GM23248 (cell line): Measurements from ENCODE around the gene CCNG1.

ENCODE experiments used
- EZH2 ChIP-seq: fragments of 200-600 bp; sonication (generic); IDR thresholded peaks from 2 replicates; pipeline ENCODE4 v1.6.1; 2018; ENCODE audit warnings: antibody characterized with exemption, mild to moderate bottlenecking; ENCODE audit not compliant: insufficient read depth, poor library complexity, severe bottlenecking
- EZH2phosphoT487 ChIP-seq: fragments of 200-600 bp; sonication (generic); IDR thresholded peaks from 2 replicates; pipeline ENCODE4 v1.6.1; 2018; ENCODE audit warnings: antibody characterized with exemption, moderate library complexity, mild to moderate bottlenecking, low read depth; ENCODE audit not compliant: insufficient read depth

- no peak for TF ChIP-seq EZH2phosphoT487
- no peak for TF ChIP-seq EZH2
Measured at GRCh38 chr5:163408311-163408923, 29.0 kb upstream of the CCNG1 start.
